ENCODE measurements around the gene XPR1.
A peak's percentile ranks its signal among the peaks of the same experiment; 100 is the strongest.

DNA sequence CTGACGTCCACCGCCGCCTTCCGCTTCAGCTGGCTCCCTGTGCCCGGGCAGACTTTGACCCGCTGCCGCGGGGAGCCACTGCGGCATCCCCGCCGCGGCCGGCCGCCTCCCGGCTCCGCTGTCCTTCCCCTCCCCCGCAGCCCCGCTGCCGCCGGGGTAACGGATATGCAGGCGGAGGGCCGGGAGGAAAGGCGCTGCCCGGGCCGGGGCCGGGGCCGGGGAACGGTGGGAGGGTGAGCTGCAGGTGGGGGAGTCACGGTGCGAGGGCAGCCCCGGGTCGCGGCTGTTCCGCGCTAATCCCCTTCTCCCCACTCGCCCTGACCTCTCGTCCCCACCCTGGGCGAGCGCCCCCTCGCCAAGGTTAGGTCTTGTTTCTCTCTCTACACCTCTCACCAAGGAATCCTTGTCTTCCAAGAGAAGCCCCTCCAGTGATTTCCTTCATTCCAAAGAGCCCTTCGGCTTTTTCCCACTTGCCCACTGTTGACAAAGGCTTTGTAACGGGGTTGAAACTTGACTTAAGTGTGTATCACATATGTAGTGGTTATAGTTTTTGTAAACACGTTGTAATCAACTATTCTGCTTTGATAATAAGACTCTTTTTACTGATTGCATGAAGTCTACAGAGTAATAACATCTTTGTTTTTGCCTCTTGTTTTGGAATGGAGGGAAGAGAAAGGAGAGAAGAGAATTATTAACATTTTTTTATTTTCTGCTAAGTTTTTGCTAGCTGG, 669 bp downstream of the XPR1 start:
- TF ChIP-seq, protein P1, sequence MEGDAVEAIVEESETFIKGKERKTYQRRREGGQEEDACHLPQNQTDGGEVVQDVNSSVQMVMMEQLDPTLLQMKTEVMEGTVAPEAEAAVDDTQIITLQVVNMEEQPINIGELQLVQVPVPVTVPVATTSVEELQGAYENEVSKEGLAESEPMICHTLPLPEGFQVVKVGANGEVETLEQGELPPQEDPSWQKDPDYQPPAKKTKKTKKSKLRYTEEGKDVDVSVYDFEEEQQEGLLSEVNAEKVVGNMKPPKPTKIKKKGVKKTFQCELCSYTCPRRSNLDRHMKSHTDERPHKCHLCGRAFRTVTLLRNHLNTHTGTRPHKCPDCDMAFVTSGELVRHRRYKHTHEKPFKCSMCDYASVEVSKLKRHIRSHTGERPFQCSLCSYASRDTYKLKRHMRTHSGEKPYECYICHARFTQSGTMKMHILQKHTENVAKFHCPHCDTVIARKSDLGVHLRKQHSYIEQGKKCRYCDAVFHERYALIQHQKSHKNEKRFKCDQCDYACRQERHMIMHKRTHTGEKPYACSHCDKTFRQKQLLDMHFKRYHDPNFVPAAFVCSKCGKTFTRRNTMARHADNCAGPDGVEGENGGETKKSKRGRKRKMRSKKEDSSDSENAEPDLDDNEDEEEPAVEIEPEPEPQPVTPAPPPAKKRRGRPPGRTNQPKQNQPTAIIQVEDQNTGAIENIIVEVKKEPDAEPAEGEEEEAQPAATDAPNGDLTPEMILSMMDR (conservative IDR thresholded peaks at IDR 0.05; ENCODE audit: low read length) = peak; percentile 41
- no peak for TF ChIP-seq EZH2phosphoT487 (IDR thresholded peaks at IDR 0.05; ENCODE audit: borderline replicate concordance)

Measured in Loucy (cell line).